Tibial nerve (tissue), 4 donors: ENCODE results near the gene ZNF484. TPM values are rescaled to one million over a fixed set of nuclear protein-coding genes. Genes with fewer than 3 reads are reported as not detected.
"Not testable (repeated sequence)": the region's sequence is repeated elsewhere in the genome, so short reads cannot be mapped to it uniquely, and the experiment has no call there.

Source experiments
- DNase-seq, 2 donors: peaks; one replicate each; pipeline ENCODE4 v3.0.0-alpha.2; 2019; ENCODE audit warnings: low spot score in 2 of 2
- H3K27ac ChIP-seq, 4 donors: fragments of 200-600 bp; sonication (generic) in 3 of 4; one replicate each; pipeline ENCODE4 v1.5.1; 2017 to 2019; ENCODE audit warnings: mild to moderate bottlenecking in 1 of 4
- H3K27me3 ChIP-seq, 2 donors: fragments of 200-600 bp; sonication (generic) in 1 of 2; one replicate each; pipeline versions ENCODE4 v1.5.1 to v1.6.0; 2017 to 2019
- H3K36me3 ChIP-seq, 3 donors: fragments of 200-600 bp; sonication (generic); one replicate each; pipeline ENCODE4 v1.5.1; 2018 to 2019
- H3K4me1 ChIP-seq, 4 donors: fragments of 200-600 bp; sonication (generic) in 3 of 4; one replicate each; pipeline ENCODE4 v1.5.1; 2017 to 2019
- H3K4me3 ChIP-seq, 4 donors: fragments of 200-600 bp; sonication (generic) in 3 of 4; one replicate each; pipeline ENCODE4 v1.5.1; 2017 to 2019; ENCODE audit warnings: mild to moderate bottlenecking in 1 of 4, moderate library complexity in 1 of 4
- H3K9me3 ChIP-seq, 4 donors: fragments of 200-600 bp; sonication (generic) in 3 of 4; one replicate each; pipeline ENCODE4 v1.5.1; 2017 to 2019
- CTCF ChIP-seq, 5 experiments: fragments of 200-600 bp in 3 of 5; fragments of 450-650 bp in 2 of 5; sonication (generic) in 3 of 5; IDR thresholded peaks; one replicate each; pipeline ENCODE4 v1.5.1; 2016 to 2019; ENCODE audit warnings: antibody characterized with exemption in 5 of 5, mild to moderate bottlenecking in 3 of 5, moderate library complexity in 2 of 5
- EP300 ChIP-seq, 2 donors: sonication (generic); formaldehyde crosslinking; IDR thresholded peaks; one replicate each; pipeline ENCODE4 v1.6.1; 2017; ENCODE audit warnings: antibody characterized with exemption in 2 of 2, mild to moderate bottlenecking in 1 of 2
- POLR2A ChIP-seq, 2 donors: fragments of 450-650 bp; IDR thresholded peaks; one replicate each; pipeline ENCODE4 v1.6.1; 2017; ENCODE audit warnings: antibody characterized with exemption in 2 of 2, mild to moderate bottlenecking in 2 of 2, moderate library complexity in 2 of 2
- WGBS, 2 donors: methylation state at CpG; one replicate each; pipeline ENCODE4 v1.1.5; 2018; 5-methylcytosine and 5-hydroxymethylcytosine counted together
- small RNA-seq: library from RNA; depleted of rRNA; stranded (forward); fragments of <200 nt; gene quantifications from one replicate; pipeline ENCODE3, GENCODE V24; 2016
- total RNA-seq, 4 donors: library from RNA; depleted of rRNA; stranded (reverse); fragments of >200 nt; gene quantifications; one replicate each; pipeline ENCODE4 v1.1.0, GENCODE V29; 2016

Gene ZNF484
- total RNA-seq, 4 donors from 2014 or later: 12.6 to 17.4 (median 16.2) TPM

GRCh38 chr9:92798358-92798757 is 79.5 kb downstream of the ZNF484 start:
- no peak for DNase-seq
- H3K4me1 ChIP-seq: no peaks in the 10 kb centered on the region
- no peak overlapping the region for H3K4me3 ChIP-seq
- H3K27me3 ChIP-seq: peaks cover 0 to 33% of the 10 kb centered on the region in 2 donors
- no peak overlapping the region for H3K27ac ChIP-seq
- no peaks in the 10 kb centered on the region for H3K9me3 ChIP-seq
- no peak for TF ChIP-seq CTCF (IDR thresholded peaks at IDR 0.05)
- no peak for TF ChIP-seq EP300 (IDR thresholded peaks at IDR 0.05)
- no peak for TF ChIP-seq POLR2A (IDR thresholded peaks at IDR 0.05)
- no peaks in the 10 kb centered on the region for H3K36me3 ChIP-seq
- 86 to 95% methylated on average over 11 of the region's 11 CpGs for WGBS, 2 donors

DNA sequence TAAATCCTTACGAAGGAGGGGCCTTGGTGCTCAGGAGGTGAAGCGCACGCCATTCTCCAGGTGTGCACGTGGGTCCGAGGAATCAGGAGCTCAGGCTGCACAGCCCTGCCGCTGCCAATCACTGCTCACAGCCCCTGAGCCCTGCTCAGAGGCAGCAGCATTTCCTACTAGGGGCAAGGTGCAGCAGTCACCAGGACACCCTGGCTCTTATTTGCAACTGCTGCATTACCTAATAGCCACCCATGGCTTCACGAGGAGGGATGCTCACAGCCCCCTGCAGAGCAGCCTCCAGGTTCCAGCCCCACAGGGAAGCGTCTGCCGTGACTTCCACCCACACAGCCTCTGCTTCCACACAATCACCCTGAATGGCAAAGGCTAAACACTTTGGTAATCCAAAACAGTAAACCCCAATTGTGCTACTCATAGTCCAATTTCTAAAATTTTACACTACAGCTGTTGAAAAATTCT is 81.5 kb downstream of the ZNF484 start:
- peaks cover 0 to 32% of the 10 kb centered on the region in 2 donors for H3K27me3 ChIP-seq
- not testable (repeated sequence) for H3K27ac ChIP-seq, H3K9me3 ChIP-seq, H3K4me3 ChIP-seq, H3K36me3 ChIP-seq, H3K4me1 ChIP-seq, DNase-seq
- WGBS, 2 donors: 50 to 58% methylated on average over 9 of the region's 9 CpGs

- no peak overlapping the region for H3K4me3 ChIP-seq
- H3K9me3 ChIP-seq: no peaks in the 10 kb centered on the region
- peaks cover 0 to 3% (median 0%) of the 10 kb centered on the region in 4 donors for H3K4me1 ChIP-seq
- H3K36me3 ChIP-seq: no peaks in the 10 kb centered on the region
- 50 to 65% methylated on average over 9 of the region's 9 CpGs for WGBS, 2 donors
- no peak for DNase-seq
- TF ChIP-seq CTCF (IDR thresholded peaks at IDR 0.05) (no peak), EP300 (IDR thresholded peaks at IDR 0.05) (no peak)
- no peak overlapping the region for H3K27ac ChIP-seq
- peaks cover 0 to 27% of the 10 kb centered on the region in 2 donors for H3K27me3 ChIP-seq
These were observed 82.1 kb downstream of the ZNF484 start for GRCh38 chr9:92795598-92796336.

Small RNAs within 50 kb of the gene (small RNA-seq; reads per million reads assigned to genes)
- gene RNU6-714P: not detected

Other genes with a start within 250 kb of the ZNF484 start
- 10 to 100 TPM in 2 of 4 donors, 1 to 10 TPM in 2; 8.0 to 18.8 (median 11.0) TPM for gene IPPK, start 207.9 kb downstream of the ZNF484 start, total RNA-seq
- 10 to 100 TPM; 36.2 to 46.7 (median 41.6) TPM for gene BICD2, start 113.2 kb downstream of the ZNF484 start, total RNA-seq
- gene FGD3, start 69.5 kb upstream of the ZNF484 start, total RNA-seq: 10 to 100 TPM in 1 of 4 donors, 1 to 10 TPM in 3; 6.7 to 13.8 (median 7.3) TPM
- gene SUSD3, start 180.7 kb upstream of the ZNF484 start, total RNA-seq: 1 to 10 TPM in 3 of 4 donors, not detected in 1; 3.0 to 4.2 (median 3.7) TPM
- gene CARD19, start 218.2 kb upstream of the ZNF484 start, total RNA-seq: 10 to 100 TPM; 53.4 to 93.6 (median 60.7) TPM